Endothelial cell of umbilical vein (primary cell): ENCODE measurements around the gene DNAJC6. TPM values are rescaled to one million over a fixed set of nuclear protein-coding genes. Genes with fewer than 3 reads are reported as not detected.

ENCODE experiments used
- Bru-seq: library from RNA; stranded (reverse); fragments of 400-500 nt; gene quantifications from one replicate; lab custom pipeline; 2021; lab: Mats Ljungman, UMichigan
- BruChase-seq, 2 experiments: library from RNA; stranded (reverse); fragments of 400-500 nt; gene quantifications; one replicate each; lab custom pipeline; 2021; lab: Mats Ljungman, UMichigan
- BruUV-seq: library from RNA; stranded (reverse); fragments of 400-500 nt; replicated peaks from 2 replicates; lab custom pipeline; 2021; lab: Mats Ljungman, UMichigan
- CTCF ChIA-PET: fragments of 300-600, 350-600 bp; sonication (Branson Sonifier 250); formaldehyde crosslinking; loops from one replicate; lab custom pipeline; 2021; ENCODE audit warnings: antibody characterized with exemption, inconsistent platforms; lab: Charles Lee
- POLR2A ChIA-PET: fragments of 300-600, 350-600 bp; sonication (Branson Sonifier 250); formaldehyde crosslinking; loops from one replicate; lab custom pipeline; 2021; ENCODE audit warnings: antibody characterized with exemption, inconsistent platforms; lab: Charles Lee
- DNase-seq: peaks from one replicate; pipeline ENCODE4 v3.0.0-alpha.2; 2011; ENCODE audit warnings: low read depth, low spot score
- FAIRE-seq: peaks from 2 replicates; lab custom pipeline; 2011; peaks lifted over from hg19 to GRCh38; lab: Jason Lieb, UNC
- H2AFZ ChIP-seq: 2 replicates; pipeline ENCODE4 v1.6.0; 2012; ENCODE audit warnings: low read depth, low read length, control low read depth, inconsistent platforms
- H3K27ac ChIP-seq: 2 replicates; pipeline ENCODE4 v1.5.1; 2011; ENCODE audit warnings: low read depth, mild to moderate bottlenecking, control low read depth, low read length, moderate library complexity; ENCODE audit not compliant: insufficient read depth
- H3K27me3 ChIP-seq, 2 experiments: 2 replicates each; pipeline versions ENCODE4 v1.6.0 to v1.6.1; 2011; ENCODE audit warnings: low read length in 2 of 2, mixed read lengths in 1 of 2; ENCODE audit not compliant: control insufficient read depth in 2 of 2, insufficient read depth in 2 of 2
- H3K36me3 ChIP-seq, 2 experiments: 2 replicates in 1 of 2; 3 replicates in 1 of 2; pipeline ENCODE4 v1.5.1; 2011; ENCODE audit warnings: low read length in 2 of 2, mild to moderate bottlenecking in 1 of 2, moderate library complexity in 1 of 2; ENCODE audit not compliant: control insufficient read depth in 2 of 2, insufficient read depth in 2 of 2; ENCODE audit errors: extremely low read depth in 1 of 2
- H3K4me1 ChIP-seq: 3 replicates; pipeline ENCODE4 v1.5.1; 2011; ENCODE audit warnings: mild to moderate bottlenecking, low read length; ENCODE audit not compliant: control insufficient read depth, insufficient read depth; ENCODE audit errors: extremely low read depth
- H3K4me2 ChIP-seq: 2 replicates; pipeline ENCODE4 v1.6.1; 2011; ENCODE audit warnings: low read length, control low read depth, mixed read lengths; ENCODE audit not compliant: insufficient read depth
- H3K4me3 ChIP-seq, 3 experiments: fragments of 200-600 bp in 1 of 3; sonication (generic), shearing (Covaris generic) in 1 of 3; replicated peaks in 1 of 3; 2 replicates each; pipeline ENCODE4 v1.5.1; 2011 to 2016; ENCODE audit warnings: control low read depth in 3 of 3, low read length in 3 of 3, mild to moderate bottlenecking in 2 of 3, inconsistent platforms in 1 of 3, low read depth in 1 of 3, moderate library complexity in 1 of 3; ENCODE audit not compliant: insufficient read depth in 1 of 3
- H3K79me2 ChIP-seq: 2 replicates; pipeline ENCODE4 v1.6.0; 2012; ENCODE audit warnings: low read length, inconsistent platforms; ENCODE audit not compliant: control insufficient read depth, insufficient read depth
- H3K9ac ChIP-seq: replicated peaks from 2 replicates; pipeline ENCODE3; 2011; ENCODE audit warnings: low read length, control low read depth; ENCODE audit not compliant: insufficient read depth; ENCODE audit errors: extremely low read depth
- H3K9me1 ChIP-seq: replicated peaks from 3 replicates; pipeline ENCODE4 v1.6.0; 2011; ENCODE audit warnings: mild to moderate bottlenecking, low read length; ENCODE audit not compliant: control insufficient read depth, insufficient read depth; ENCODE audit errors: extremely low read depth
- H3K9me3 ChIP-seq: replicated peaks from 2 replicates; pipeline ENCODE4 v1.5.1; 2012; ENCODE audit warnings: low read length, inconsistent platforms; ENCODE audit not compliant: control insufficient read depth, insufficient read depth
- H4K20me1 ChIP-seq: replicated peaks from 2 replicates; pipeline ENCODE3; 2011; ENCODE audit warnings: mild to moderate bottlenecking, low read length; ENCODE audit not compliant: control insufficient read depth, insufficient read depth; ENCODE audit errors: extremely low read depth
- CTCF ChIP-seq, 2 donors: IDR thresholded peaks; 1 replicate in 1 of 2; 2 replicates in 1 of 2; pipeline ENCODE4 v1.5.1; 2011; ENCODE audit warnings: low read length in 2 of 2, mild to moderate bottlenecking in 2 of 2, moderate library complexity in 2 of 2, control low read depth in 1 of 2, inconsistent platforms in 1 of 2, low read depth in 1 of 2; ENCODE audit not compliant: insufficient read depth in 1 of 2; ENCODE audit errors: extremely low read depth in 1 of 2
- EZH2 ChIP-seq: IDR thresholded peaks from 2 replicates; pipeline ENCODE4 v1.6.1; 2012; ENCODE audit warnings: borderline replicate concordance, low read depth, mild to moderate bottlenecking, moderate library complexity, low read length, inconsistent platforms; ENCODE audit not compliant: severe bottlenecking
- FOS ChIP-seq: IDR thresholded peaks from 2 replicates; pipeline ENCODE4 v1.6.1; 2011; ENCODE audit warnings: mild to moderate bottlenecking, low read length, moderate library complexity, borderline replicate concordance; ENCODE audit not compliant: insufficient read depth
- GATA2 ChIP-seq: IDR thresholded peaks from 2 replicates; pipeline ENCODE4 v1.7.0; 2011; ENCODE audit warnings: low read depth, mild to moderate bottlenecking, moderate library complexity, mixed read lengths, low read length; ENCODE audit not compliant: insufficient read length, insufficient read depth
- JUN ChIP-seq: IDR thresholded peaks from 2 replicates; pipeline ENCODE4 v1.6.1; 2011; ENCODE audit warnings: borderline replicate concordance, low read depth; ENCODE audit not compliant: insufficient read length, insufficient read depth
- MYC ChIP-seq: IDR thresholded peaks from one replicate; pipeline ENCODE4 v1.6.1; 2011; ENCODE audit warnings: mild to moderate bottlenecking, low read depth, low read length
- POLR2A ChIP-seq: IDR thresholded peaks from 2 replicates; pipeline ENCODE4 v1.6.1; 2012; ENCODE audit warnings: low read depth, mild to moderate bottlenecking, control low read depth, low read length
- POLR2AphosphoS5 ChIP-seq: IDR thresholded peaks from 2 replicates; pipeline ENCODE4 v1.6.1; 2012; ENCODE audit warnings: low read depth, mild to moderate bottlenecking, control low read depth, low read length, moderate library complexity; ENCODE audit not compliant: insufficient read depth
- dilution Hi-C: fragments of 300-500 bp; cut with MboI; formaldehyde crosslinking; loops from one replicate; pipeline ENCODE4 v1.15.0; 2019; ENCODE audit warnings: low sequenced_read_pairs; ENCODE audit not compliant: extremely low pct_ligation_motif_present
- intact Hi-C: fragments of 100-400 bp; cut with micrococcal nuclease; formaldehyde crosslinking; loops from one replicate; pipeline ENCODE4 v1.10.0; 2022
- long read RNA-seq: library from polyadenylated mRNA; stranded (forward); transcript quantifications from one replicate; pipeline ENCODE4 v2.0.0, GENCODE V29; 2021
- polyA minus RNA-seq, 3 experiments: library from RNA; depleted of rRNA, polyadenylated mRNA; stranded (reverse); fragments of >200 nt; gene quantifications; 1 replicate in 1 of 3; 2 replicates in 2 of 3; pipeline ENCODE4 v1.2.3, GENCODE V29; 2011
- polyA plus RNA-seq, 4 experiments: library from polyadenylated mRNA; depleted of rRNA in 3 of 4; stranded (reverse) in 3 of 4; unstranded in 1 of 4; fragments of >200 nt; gene quantifications; 2 replicates each; pipeline versions ENCODE4 v1.2.1 to v1.2.3, GENCODE V29; 2011 to 2012; ENCODE audit warnings: missing spikeins in 1 of 4
- total RNA-seq: library from RNA; stranded (reverse); gene quantifications from 2 replicates; pipeline ENCODE4 v1.2.3, GENCODE V29; 2021
- TF ChIP-seq, protein P1 (sequence below): IDR thresholded peaks from 2 replicates; pipeline ENCODE4 v1.6.1; 2011; ENCODE audit not compliant: insufficient read depth, insufficient read length

The DNAJC6 gene
- total RNA-seq (2.7 and 4.9 TPM in 2 replicates), polyA plus RNA-seq (1.9 and 2.3 TPM in 2 replicates), polyA minus RNA-seq (9.9 and 11.2 TPM in 2 replicates), Bru-seq, nascent RNA (percentile 57 among the genes with signal in this experiment), BruChase-seq, experiment 1, labeled RNA remaining after a 6-hour chase (percentile 35 among the genes with signal in this experiment), BruChase-seq, experiment 2, labeled RNA remaining after a 2-hour chase (percentile 41 among the genes with signal in this experiment)
- polyA plus RNA-seq (2011; cell fraction: cytosol; rRNA removed), result 1.4 and 2.0 TPM in 2 replicates
- polyA plus RNA-seq (2011; cell fraction: nucleus; rRNA removed), result 6.0 and 6.4 TPM in 2 replicates
- 3.6 and 3.7 TPM in 2 replicates for polyA plus RNA-seq (2012)
- 5.3 TPM for polyA minus RNA-seq (2011; cell fraction: cytosol; rRNA and poly(A)+ RNA removed)
- 10.1 and 26.3 TPM in 2 replicates for polyA minus RNA-seq (2011; cell fraction: nucleus; rRNA and poly(A)+ RNA removed)
- long read RNA-seq, partial matches to known transcripts, result 0 of 4 reads
- long read RNA-seq, other reads (novel, unspliced or antisense), result 4 of 4 reads

GRCh38 chr1:65309304-65310077 is at the start of gene DNAJC6:
Gene DNAJC6, plus strand, starts transcription at chr1:65309543. Its CDS starts 203 bp downstream, at chr1:65309746.
- H3K4me1 ChIP-seq, result no peaks in the 10 kb centered on the region
- no peaks in the 10 kb centered on the region for H3K79me2 ChIP-seq
- peak within 1 kb of the TSS; percentile 21 to 64 (median 25) for H3K4me3 ChIP-seq
- H3K27ac ChIP-seq, result no peak within 1 kb of the TSS
- no peaks in the 10 kb centered on the region for H4K20me1 ChIP-seq
- no peak within 1 kb of the TSS for H2AFZ ChIP-seq
- no TSS peak for BruUV-seq
- intact Hi-C loops, result no loop called here
- ChIA-PET POLR2A (no interaction called here), CTCF (interaction anchor here (0.6 to 1.4 kb wide), 6 partner anchors 41 to 382 kb away, joined by 3 to 10 read pairs (median 4); no protein-coding TSS in a partner anchor)
- DNase-seq, result peak; percentile 67
- H3K9ac ChIP-seq, result no peak within 1 kb of the TSS
- peak within 1 kb of the TSS; percentile 76 for H3K4me2 ChIP-seq
- FAIRE-seq, result no peak
- no peaks in the 10 kb centered on the region for H3K9me3 ChIP-seq
- peak; percentile 19 for TF ChIP-seq POLR2AphosphoS5
- TF ChIP-seq EZH2, result peak; percentile 53
- no peak for TF ChIP-seq POLR2A
- H3K9me1 ChIP-seq, result no peaks in the 10 kb centered on the region
- dilution Hi-C loops, result no loop called here
- peaks cover 5 to 8% of the 10 kb centered on the region in 2 experiments for H3K27me3 ChIP-seq
- no peaks in the 10 kb centered on the region for H3K36me3 ChIP-seq

DNA sequence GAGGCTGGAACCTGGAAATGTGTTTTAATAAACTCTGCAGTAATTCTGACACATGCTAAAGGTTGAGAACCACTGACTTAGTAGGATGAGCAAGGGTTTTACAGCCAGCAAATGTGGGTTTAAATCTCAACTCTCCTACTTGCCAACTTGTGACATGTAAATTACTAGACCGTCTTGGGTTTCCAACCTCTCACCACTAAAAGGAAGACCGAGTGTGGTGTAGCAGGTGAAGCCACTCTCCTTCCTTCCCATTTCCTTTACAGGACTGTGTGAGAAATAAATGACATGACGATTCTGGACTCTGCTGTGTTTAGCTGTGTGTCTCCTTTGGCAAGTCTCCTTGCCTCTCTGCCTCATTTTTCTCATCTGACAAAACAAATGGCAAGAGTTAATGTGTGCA is 49.5 kb upstream of the DNAJC6 start:
- Histone ChIP-seq H3K4me2 (no peak overlapping the region), H4K20me1 (no peaks in the 10 kb centered on the region), H3K4me3 (no peak overlapping the region), H3K27me3 (no peaks in the 10 kb centered on the region), H3K9ac (no peak overlapping the region), H3K36me3 (no peaks in the 10 kb centered on the region), H3K4me1 (peaks cover 13% of the 10 kb centered on the region), H3K9me3 (no peaks in the 10 kb centered on the region), H3K79me2 (no peaks in the 10 kb centered on the region), H3K27ac (no peak overlapping the region), H3K9me1 (no peaks in the 10 kb centered on the region), H2AFZ (no peak overlapping the region)
- dilution Hi-C loops (no loop called here), intact Hi-C loops (no loop called here)
- FAIRE-seq (no peak), DNase-seq (no peak)
- ChIA-PET CTCF (interaction anchor here (1.4 kb wide), 1 partner anchor 24 kb away, joined by 5 read pairs; no protein-coding TSS in a partner anchor), POLR2A (no interaction called here)
- BruUV-seq, result no TSS peak
- TF ChIP-seq POLR2A (no peak), MYC (no peak), FOS (no peak), JUN (no peak), CTCF (IDR thresholded peaks at IDR 0.05; ENCODE audit: extremely low read depth in 1 of 2, insufficient read depth in 1 of 2, low read depth in 1 of 2, low read length in 2 of 2) (no peak), POLR2AphosphoS5 (no peak), EZH2 (no peak), GATA2 (no peak)
- TF ChIP-seq, protein P1, sequence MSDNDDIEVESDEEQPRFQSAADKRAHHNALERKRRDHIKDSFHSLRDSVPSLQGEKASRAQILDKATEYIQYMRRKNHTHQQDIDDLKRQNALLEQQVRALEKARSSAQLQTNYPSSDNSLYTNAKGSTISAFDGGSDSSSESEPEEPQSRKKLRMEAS, result no peak
